Liver (tissue), 9 donors: ENCODE data around the gene IFNGR1. TPM values are rescaled to one million over a fixed set of nuclear protein-coding genes. Genes with fewer than 3 reads are reported as not detected.

ENCODE experiments used
- DNase-seq: peaks from one replicate; pipeline ENCODE4 v3.0.0-alpha.2; 2017; ENCODE audit warnings: low spot score
- H3K27ac ChIP-seq, 2 donors: one replicate each; pipeline ENCODE4 v1.7.0; 2013; ENCODE audit warnings: inconsistent platforms in 2 of 2, low read length in 2 of 2, control low read depth in 1 of 2, low read depth in 1 of 2, mild to moderate bottlenecking in 1 of 2
- H3K27me3 ChIP-seq, 4 donors: one replicate each; pipeline versions ENCODE4 v1.6.1 to v1.7.0; 2013; ENCODE audit warnings: low read length in 3 of 4, inconsistent platforms in 1 of 4, mild to moderate bottlenecking in 1 of 4, moderate library complexity in 1 of 4; ENCODE audit not compliant: control insufficient read depth in 4 of 4, insufficient read depth in 4 of 4
- H3K36me3 ChIP-seq, 4 donors: one replicate each; pipeline versions ENCODE4 v1.6.1 to v1.7.0; 2013; ENCODE audit warnings: low read length in 3 of 4, mild to moderate bottlenecking in 3 of 4, low read depth in 1 of 4, moderate library complexity in 1 of 4; ENCODE audit not compliant: control insufficient read depth in 4 of 4, insufficient read depth in 3 of 4
- H3K4me1 ChIP-seq, 4 donors: one replicate each; pipeline versions ENCODE4 v1.6.1 to v1.7.0; 2013; ENCODE audit warnings: low read length in 3 of 4, mild to moderate bottlenecking in 3 of 4, moderate library complexity in 1 of 4; ENCODE audit not compliant: control insufficient read depth in 4 of 4, insufficient read depth in 4 of 4
- H3K4me3 ChIP-seq, 3 donors: one replicate each; pipeline versions ENCODE4 v1.6.1 to v1.7.0; 2013; ENCODE audit warnings: low read length in 3 of 3, control low read depth in 1 of 3, low read depth in 1 of 3, mild to moderate bottlenecking in 1 of 3
- H3K9ac ChIP-seq, 2 donors: one replicate each; pipeline ENCODE4 v1.7.0; 2013; ENCODE audit warnings: low read length in 2 of 2, mild to moderate bottlenecking in 2 of 2, moderate library complexity in 2 of 2, control low read depth in 1 of 2, low read depth in 1 of 2
- H3K9me3 ChIP-seq, 4 donors: one replicate each; pipeline versions ENCODE4 v1.6.1 to v1.7.0; 2013; ENCODE audit warnings: low read length in 3 of 4; ENCODE audit not compliant: control insufficient read depth in 4 of 4
- EGR1 ChIP-seq, 2 donors: IDR thresholded peaks; 2 replicates each; pipeline ENCODE4 v1.6.1; 2016 to 2018; ENCODE audit warnings: antibody characterized with exemption in 2 of 2, low read depth in 2 of 2
- GABPA ChIP-seq, 2 donors: IDR thresholded peaks in 1 of 2; conservative IDR thresholded peaks in 1 of 2; 2 replicates each; pipeline ENCODE4 v1.6.1; 2016; ENCODE audit warnings: antibody characterized with exemption in 2 of 2, mild to moderate bottlenecking in 1 of 2, moderate library complexity in 1 of 2
- HNF4A ChIP-seq, 2 donors: conservative IDR thresholded peaks; 2 replicates each; pipeline ENCODE4 v1.6.1; 2016; ENCODE audit warnings: antibody characterized with exemption in 2 of 2, mild to moderate bottlenecking in 2 of 2
- HNF4G ChIP-seq: IDR thresholded peaks from 2 replicates; pipeline ENCODE4 v1.6.1; 2016; ENCODE audit warnings: antibody characterized with exemption
- JUND ChIP-seq, 2 donors: IDR thresholded peaks; 2 replicates each; pipeline ENCODE4 v1.6.1; 2016; ENCODE audit warnings: antibody characterized with exemption in 2 of 2
- REST ChIP-seq: IDR thresholded peaks from 2 replicates; pipeline ENCODE4 v1.6.1; 2016; ENCODE audit warnings: antibody characterized with exemption, mild to moderate bottlenecking
- RXRA ChIP-seq, 2 donors: IDR thresholded peaks; 2 replicates each; pipeline ENCODE4 v1.6.1; 2017 to 2018; ENCODE audit warnings: antibody characterized with exemption in 2 of 2, mild to moderate bottlenecking in 1 of 2
- SP1 ChIP-seq: IDR thresholded peaks from 2 replicates; pipeline ENCODE4 v1.6.1; 2018; ENCODE audit warnings: antibody characterized with exemption, mild to moderate bottlenecking
- YY1 ChIP-seq: IDR thresholded peaks from 2 replicates; pipeline ENCODE4 v1.6.1; 2016; ENCODE audit warnings: antibody characterized with exemption, mild to moderate bottlenecking
- ZBTB33 ChIP-seq: IDR thresholded peaks from 2 replicates; pipeline ENCODE4 v1.6.1; 2016; ENCODE audit warnings: antibody characterized with exemption
- WGBS: extraction: QIAGEN DNeasy Blood & Tissue Kit; methylation state at CpG from one replicate; pipeline ENCODE4 v1.1.7; 2013; 5-methylcytosine and 5-hydroxymethylcytosine counted together
- polyA plus RNA-seq, 2 donors: library from polyadenylated mRNA; stranded (reverse) in 1 of 2; unstranded in 1 of 2; fragments of 200-250 nt in 1 of 2; fragments of >200 nt in 1 of 2; fragmentation: Nextera tagmentation in 1 of 2; extraction: Ambion mirVana in 1 of 2; gene quantifications; one replicate each; pipeline versions ENCODE4 v1.2.1 to v1.2.3, GENCODE V29; 2013 to 2015
- total RNA-seq, 2 donors: library from RNA; depleted of rRNA; stranded (reverse); fragments of >200 nt; gene quantifications; one replicate each; pipeline ENCODE4 v1.2.3, GENCODE V29; 2014
- donor health status: healthy.
- donor health status: healthy.
- donor health status: healthy.
- donor health status: healthy.
- donor health status: healthy.

IFNGR1 gene
- total and polyA plus RNA-seq, 4 donors, result 33.9 to 57.8 (median 39.0) TPM

- no peak overlapping the region for H3K4me3 ChIP-seq
- WGBS, result 99% methylated on average over 1 of the region's 1 CpG
- H3K27ac ChIP-seq, result no peak overlapping the region
- H3K9ac ChIP-seq, result no peak overlapping the region
- H3K27me3 ChIP-seq, result no peaks in the 10 kb centered on the region
- no peak for TF ChIP-seq HNF4G
- no peaks in the 10 kb centered on the region for H3K4me1 ChIP-seq
- DNase-seq, result no peak
- H3K9me3 ChIP-seq, result no peaks in the 10 kb centered on the region
- peaks cover 12 to 63% (median 53%) of the 10 kb centered on the region in 4 donors for H3K36me3 ChIP-seq
Measured at GRCh38 chr6:137201006-137201405, 18.2 kb downstream of the IFNGR1 start.

GRCh38 chr6:137200288-137200687 is 18.9 kb downstream of the IFNGR1 start:
- H3K9me3 ChIP-seq, result no peaks in the 10 kb centered on the region
- H3K27ac ChIP-seq, result no peak overlapping the region
- 94% methylated on average over 4 of the region's 4 CpGs for WGBS
- H3K36me3 ChIP-seq, result peaks cover 9 to 56% (median 49%) of the 10 kb centered on the region in 4 donors
- no peaks in the 10 kb centered on the region for H3K27me3 ChIP-seq
- no peaks in the 10 kb centered on the region for H3K4me1 ChIP-seq
- H3K4me3 ChIP-seq, result no peak overlapping the region
- no peak for TF ChIP-seq SP1
- TF ChIP-seq YY1, result no peak
- no peak for TF ChIP-seq RXRA (IDR thresholded peaks at IDR 0.05)
- no peak for TF ChIP-seq JUND (IDR thresholded peaks at IDR 0.05)
- no peak for TF ChIP-seq REST
- no peak for TF ChIP-seq ZBTB33
- no peak for TF ChIP-seq EGR1 (IDR thresholded peaks at IDR 0.05; ENCODE audit: low read depth in 2 of 2)
- DNase-seq, result no peak
- H3K9ac ChIP-seq, result no peak overlapping the region

GRCh38 chr6:137197684-137198645 is 21.2 kb downstream of the IFNGR1 start:
- WGBS, result 98% methylated on average over 11 of the region's 11 CpGs
- no peaks in the 10 kb centered on the region for H3K9me3 ChIP-seq
- no peak overlapping the region for H3K9ac ChIP-seq
- H3K4me3 ChIP-seq, result no peak overlapping the region
- DNase-seq, result no peak
- no peaks in the 10 kb centered on the region for H3K4me1 ChIP-seq
- peaks cover 5 to 35% (median 30%) of the 10 kb centered on the region in 4 donors for H3K36me3 ChIP-seq
- no peaks in the 10 kb centered on the region for H3K27me3 ChIP-seq
- no peak overlapping the region for H3K27ac ChIP-seq
- TF ChIP-seq ZBTB33, result no peak
- no peak for TF ChIP-seq GABPA (IDR thresholded peaks at IDR 0.05 in 1 of 2, conservative IDR thresholded peaks at IDR 0.05 in 1 of 2)
- TF ChIP-seq HNF4G, result no peak
- TF ChIP-seq HNF4A (conservative IDR thresholded peaks at IDR 0.05), result no peak
